Stomach (tissue), 9 donors: ENCODE data around the gene MTR. TPM values are rescaled to one million over a fixed set of nuclear protein-coding genes. Genes with fewer than 3 reads are reported as not detected.
A peak's percentile ranks its signal among the peaks of the same experiment; 100 is the strongest.

Source experiments
- DNase-seq, 2 donors: peaks; one replicate each; pipeline versions ENCODE4 v3.0.0 to v3.0.0-alpha.2; 2013 to 2019
- H3K27ac ChIP-seq, 5 donors: fragments of 200-600 bp in 4 of 5; sonication (generic) in 4 of 5; one replicate each; pipeline ENCODE4 v1.5.1; 2013 to 2019; ENCODE audit warnings: mild to moderate bottlenecking in 1 of 5, moderate library complexity in 1 of 5
- H3K27me3 ChIP-seq, 3 donors: fragments of 200-600 bp; sonication (generic); one replicate each; pipeline ENCODE4 v1.5.1; 2017 to 2019; ENCODE audit warnings: mixed run types in 1 of 3
- H3K36me3 ChIP-seq, 4 donors: fragments of 200-600 bp; sonication (generic); 1 replicate in 3 of 4; 2 replicates in 1 of 4; pipeline ENCODE4 v1.5.1; 2016 to 2019
- H3K4me1 ChIP-seq, 4 donors: fragments of 200-600 bp; sonication (generic); one replicate each; pipeline ENCODE4 v1.5.1; 2016 to 2019
- H3K4me3 ChIP-seq, 4 donors: fragments of 200-600 bp; sonication (generic) in 3 of 4; one replicate each; pipeline ENCODE4 v1.5.1; 2016 to 2019; ENCODE audit warnings: mild to moderate bottlenecking in 1 of 4
- H3K9me3 ChIP-seq, 4 donors: fragments of 200-600 bp; sonication (generic); one replicate each; pipeline ENCODE4 v1.5.1; 2016 to 2019
- EP300 ChIP-seq: sonication (generic); formaldehyde crosslinking; IDR thresholded peaks from one replicate; pipeline ENCODE4 v1.6.1; 2017; ENCODE audit warnings: antibody characterized with exemption
- POLR2A ChIP-seq, 4 donors: fragments of 450-650 bp; IDR thresholded peaks; one replicate each; pipeline ENCODE4 v1.6.1; 2016; ENCODE audit warnings: antibody characterized with exemption in 4 of 4, control low read depth in 2 of 4, mild to moderate bottlenecking in 1 of 4, moderate library complexity in 1 of 4
- POLR2AphosphoS5 ChIP-seq, 3 donors: sonication (generic); formaldehyde crosslinking; IDR thresholded peaks; one replicate each; pipeline ENCODE4 v1.6.1; 2016; ENCODE audit warnings: antibody characterized with exemption in 3 of 3
- WGBS, 5 donors: extraction: QIAGEN DNeasy Blood & Tissue Kit in 3 of 5; methylation state at CpG; one replicate each; pipeline versions ENCODE4 v1.1.5 to v1.1.7; 2013 to 2018; 5-methylcytosine and 5-hydroxymethylcytosine counted together
- intact Hi-C: fragments of 100-400 bp; cut with DNase I; formaldehyde crosslinking; loops from one replicate; pipeline ENCODE4 v1.15.1; 2023; ENCODE audit warnings: low total_unique reads
- polyA plus RNA-seq, 3 donors: library from polyadenylated mRNA; stranded (reverse); fragments of 200-250 nt; gene quantifications; one replicate each; pipeline ENCODE4 v1.2.3, GENCODE V29; 2013
- total RNA-seq, 5 donors: library from RNA; depleted of rRNA; stranded (reverse); fragments of >200 nt; gene quantifications; one replicate each; pipeline versions ENCODE4 v1.1.0 to v1.2.3, GENCODE V29; 2014 to 2016
- TF ChIP-seq, protein P1 (sequence below), 7 experiments: fragments of 450-650 bp in 4 of 7; fragments of 200-600 bp in 3 of 7; sonication (generic) in 3 of 7; IDR thresholded peaks; one replicate each; pipeline ENCODE4 v1.5.1; 2016 to 2019; ENCODE audit warnings: antibody characterized with exemption in 7 of 7, control low read depth in 2 of 7, mild to moderate bottlenecking in 1 of 7
- donor health status: healthy with polysubstance abuse.
- donor health status: Bipolar disorder and iron deficiency.
- donor health status: healthy.

The MTR gene
- total and polyA plus RNA-seq, 8 donors = 3.1 to 57.3 (median 23.6) TPM

DNA sequence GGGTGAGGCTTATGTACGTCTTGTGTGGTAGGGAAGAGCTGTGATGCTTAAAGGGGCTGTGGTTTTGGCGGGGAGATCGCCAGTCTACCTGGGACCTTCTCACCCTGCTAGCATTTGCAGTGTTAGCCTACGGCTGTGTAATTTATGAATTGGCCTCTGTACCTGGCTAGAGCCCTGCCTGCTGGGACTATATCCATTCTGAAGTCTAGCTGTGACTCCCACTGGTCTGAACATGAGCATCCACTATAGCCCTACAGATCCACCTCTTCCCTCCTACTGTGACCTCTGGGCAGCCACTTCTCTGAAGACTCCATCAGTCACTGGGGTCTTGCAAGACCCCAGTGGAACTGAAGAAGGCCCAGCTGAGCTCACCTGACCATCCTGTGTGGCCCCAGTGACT lies 135.4 kb downstream of the MTR start:
- DNase-seq = no peak
- Histone ChIP-seq H3K27ac (no peak overlapping the region), H3K36me3 (no peaks in the 10 kb centered on the region), H3K27me3 (no peaks in the 10 kb centered on the region), H3K4me1 (no peaks in the 10 kb centered on the region), H3K4me3 (no peak overlapping the region), H3K9me3 (peaks cover 0 to 6% (median 3%) of the 10 kb centered on the region in 4 donors)
- intact Hi-C loops = no loop called here
- TF ChIP-seq POLR2AphosphoS5 (IDR thresholded peaks at IDR 0.05) (no peak), POLR2A (IDR thresholded peaks at IDR 0.05) (no peak), EP300 (no peak)
- TF ChIP-seq, protein P1, sequence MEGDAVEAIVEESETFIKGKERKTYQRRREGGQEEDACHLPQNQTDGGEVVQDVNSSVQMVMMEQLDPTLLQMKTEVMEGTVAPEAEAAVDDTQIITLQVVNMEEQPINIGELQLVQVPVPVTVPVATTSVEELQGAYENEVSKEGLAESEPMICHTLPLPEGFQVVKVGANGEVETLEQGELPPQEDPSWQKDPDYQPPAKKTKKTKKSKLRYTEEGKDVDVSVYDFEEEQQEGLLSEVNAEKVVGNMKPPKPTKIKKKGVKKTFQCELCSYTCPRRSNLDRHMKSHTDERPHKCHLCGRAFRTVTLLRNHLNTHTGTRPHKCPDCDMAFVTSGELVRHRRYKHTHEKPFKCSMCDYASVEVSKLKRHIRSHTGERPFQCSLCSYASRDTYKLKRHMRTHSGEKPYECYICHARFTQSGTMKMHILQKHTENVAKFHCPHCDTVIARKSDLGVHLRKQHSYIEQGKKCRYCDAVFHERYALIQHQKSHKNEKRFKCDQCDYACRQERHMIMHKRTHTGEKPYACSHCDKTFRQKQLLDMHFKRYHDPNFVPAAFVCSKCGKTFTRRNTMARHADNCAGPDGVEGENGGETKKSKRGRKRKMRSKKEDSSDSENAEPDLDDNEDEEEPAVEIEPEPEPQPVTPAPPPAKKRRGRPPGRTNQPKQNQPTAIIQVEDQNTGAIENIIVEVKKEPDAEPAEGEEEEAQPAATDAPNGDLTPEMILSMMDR (IDR thresholded peaks at IDR 0.05) = no peak
- 68 to 98% (median 83%) methylated on average over 4 of the region's 4 CpGs for WGBS, 5 donors

DNA sequence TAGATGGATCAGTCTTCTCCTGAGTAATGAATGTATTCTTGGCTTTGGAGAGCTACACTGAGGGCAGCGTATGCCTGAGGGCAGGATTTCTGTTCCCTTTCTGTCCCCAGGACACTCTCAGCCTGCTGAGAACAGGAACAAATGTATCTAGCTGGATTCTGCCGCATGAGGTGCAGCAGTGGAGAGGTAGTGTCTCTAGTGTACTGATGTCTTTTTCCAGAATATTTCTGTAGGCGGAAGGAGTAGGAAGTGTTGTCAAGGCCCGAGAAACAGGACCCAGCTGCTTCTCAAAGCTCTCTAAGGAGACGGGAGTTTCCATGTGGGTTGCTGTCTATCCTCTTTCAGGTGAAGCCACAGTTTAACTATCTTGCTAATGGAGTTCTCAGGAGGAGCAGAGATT lies 143.7 kb downstream of the MTR start:
- peak in 1 of 2 donors; percentile 33 for DNase-seq
- TF ChIP-seq, protein P1 (IDR thresholded peaks at IDR 0.05) = no peak
- TF ChIP-seq POLR2AphosphoS5 (IDR thresholded peaks at IDR 0.05) = no peak
- no peak for TF ChIP-seq EP300
- no peak for TF ChIP-seq POLR2A (IDR thresholded peaks at IDR 0.05)
- Histone ChIP-seq H3K9me3 (peaks cover 0 to 6% (median 5%) of the 10 kb centered on the region in 4 donors), H3K4me3 (no peak overlapping the region), H3K4me1 (no peaks in the 10 kb centered on the region), H3K27ac (no peak overlapping the region), H3K36me3 (no peaks in the 10 kb centered on the region), H3K27me3 (no peaks in the 10 kb centered on the region)
- WGBS, 5 donors = 61 to 77% (median 70%) methylated on average over 5 of the region's 5 CpGs
- intact Hi-C loops = no loop called here

DNA sequence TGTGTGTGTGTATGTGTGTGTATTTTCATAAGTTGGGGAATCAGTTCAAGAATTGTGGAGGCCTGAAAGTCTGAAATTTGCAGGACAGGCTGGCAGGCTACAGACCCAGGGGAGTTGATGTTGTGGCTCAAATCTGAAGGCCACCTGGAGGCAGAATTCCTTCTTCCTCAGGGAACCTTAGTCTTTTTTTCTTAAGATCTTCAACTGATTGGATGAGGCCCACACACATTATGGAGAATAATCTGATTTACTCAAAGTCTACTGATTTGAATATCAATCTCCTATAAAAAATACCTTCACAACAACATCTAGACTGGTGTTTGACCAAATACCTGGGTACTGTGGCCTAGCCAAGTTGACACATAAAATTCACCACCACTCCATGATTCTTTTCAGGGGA lies 147.3 kb downstream of the MTR start:
- no peak overlapping the region for H3K4me3 ChIP-seq
- intact Hi-C loops = no loop called here
- peaks cover 0 to 6% (median 5%) of the 10 kb centered on the region in 4 donors for H3K9me3 ChIP-seq
- TF ChIP-seq EP300 = no peak
- TF ChIP-seq POLR2A (IDR thresholded peaks at IDR 0.05) = no peak
- TF ChIP-seq POLR2AphosphoS5 (IDR thresholded peaks at IDR 0.05) = no peak
- TF ChIP-seq, protein P1 (IDR thresholded peaks at IDR 0.05) = no peak
- H3K4me1 ChIP-seq = no peaks in the 10 kb centered on the region
- H3K27ac ChIP-seq = no peak overlapping the region
- DNase-seq = no peak
- H3K27me3 ChIP-seq = no peaks in the 10 kb centered on the region
- H3K36me3 ChIP-seq = no peaks in the 10 kb centered on the region

- TF ChIP-seq, protein P1 (IDR thresholded peaks at IDR 0.05) = no peak
- TF ChIP-seq EP300 = no peak
- TF ChIP-seq POLR2AphosphoS5 (IDR thresholded peaks at IDR 0.05) = no peak
- no peak for TF ChIP-seq POLR2A (IDR thresholded peaks at IDR 0.05)
- 65 to 88% (median 82%) methylated on average over 2 of the region's 2 CpGs for WGBS, 5 donors
- Histone ChIP-seq H3K4me1 (no peaks in the 10 kb centered on the region), H3K27ac (no peak overlapping the region), H3K27me3 (no peaks in the 10 kb centered on the region), H3K36me3 (no peaks in the 10 kb centered on the region), H3K9me3 (peaks cover 0 to 6% (median 5%) of the 10 kb centered on the region in 4 donors), H3K4me3 (no peak overlapping the region)
- DNase-seq = no peak
- intact Hi-C loops = no loop called here
Observed at GRCh38 chr1:236944556-236944955, 149.5 kb downstream of the MTR start.
